GM18520 (cell line): ENCODE results near the gene C5AR2.
"Not testable (repeated sequence)": the region's sequence is repeated elsewhere in the genome, so short reads cannot be mapped to it uniquely, and the experiment has no call there.

Experiments
- ATAC-seq: cut with Tn5 transposase; IDR thresholded peaks from one replicate; pipeline ENCODE4 v1.9.1; 2021; ENCODE audit not compliant: unreplicated experiment

The C5AR2 gene

DNA sequence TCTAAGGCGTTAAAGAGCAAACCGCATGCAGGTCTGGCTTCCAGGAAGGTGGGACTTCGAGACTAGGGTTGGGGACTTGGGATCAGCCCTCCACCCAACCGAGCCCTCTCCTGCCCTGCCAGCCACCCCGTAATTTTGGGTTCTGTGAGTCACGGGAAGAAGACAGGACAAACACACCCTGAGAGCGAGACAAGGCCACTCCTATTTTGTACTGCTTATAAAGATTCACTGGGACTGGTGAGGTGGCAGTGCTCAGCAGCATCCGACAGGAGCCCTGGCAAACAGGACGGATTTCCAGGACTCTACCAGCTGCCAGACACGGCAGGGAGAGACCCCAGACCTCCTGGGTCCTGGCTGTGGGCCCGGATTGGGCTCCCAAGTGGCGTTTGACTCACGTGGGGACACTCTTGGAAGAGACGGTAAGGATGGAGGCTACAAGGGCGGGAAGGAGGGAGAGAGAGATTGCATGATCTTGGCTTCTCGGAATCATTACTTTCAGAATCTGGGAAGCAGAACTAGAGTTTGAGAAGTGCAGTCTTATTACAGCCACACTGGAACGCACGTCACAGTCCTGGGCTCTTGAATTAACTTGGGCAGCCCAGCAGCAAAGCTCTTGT lies at the start of gene C5AR2:
Gene C5AR2, plus strand, starts transcription at position 245 of the 617 bp plus-strand sequence. CDS start 8,625 bp downstream, outside the sequence.
- no peak for ATAC-seq

GRCh38 chr19:47283405-47284059 lies 48.4 kb upstream of the C5AR2 start:
- ATAC-seq = no peak

DNA sequence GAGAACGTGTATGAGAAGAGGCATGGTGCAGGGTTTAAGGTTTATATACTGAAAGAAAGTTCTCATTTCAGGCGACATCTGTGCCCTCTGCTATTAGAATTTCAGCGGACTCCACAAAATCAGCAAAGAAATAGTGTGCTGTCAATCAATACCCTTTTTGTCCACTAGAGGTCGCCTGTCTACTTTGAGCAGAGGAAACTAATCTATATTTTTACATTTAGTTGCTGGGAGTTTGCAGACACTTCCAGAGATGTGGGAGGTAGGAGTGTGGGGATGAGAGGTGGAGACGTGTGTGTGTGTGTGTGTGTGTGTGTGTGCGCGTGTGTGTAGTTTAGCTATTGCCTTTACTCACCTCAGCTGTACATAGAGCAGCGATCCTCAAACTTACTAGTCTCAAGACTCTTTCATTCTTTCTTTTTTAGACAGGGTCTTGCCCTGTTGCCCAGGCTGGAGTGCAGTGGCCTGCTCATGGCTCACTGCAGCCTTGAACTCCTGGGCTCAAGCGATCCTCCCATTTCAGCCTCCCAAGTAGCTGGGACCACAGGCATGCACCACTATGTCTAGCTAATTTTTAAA lies 47.6 kb upstream of the C5AR2 start:
- no peak for ATAC-seq

DNA sequence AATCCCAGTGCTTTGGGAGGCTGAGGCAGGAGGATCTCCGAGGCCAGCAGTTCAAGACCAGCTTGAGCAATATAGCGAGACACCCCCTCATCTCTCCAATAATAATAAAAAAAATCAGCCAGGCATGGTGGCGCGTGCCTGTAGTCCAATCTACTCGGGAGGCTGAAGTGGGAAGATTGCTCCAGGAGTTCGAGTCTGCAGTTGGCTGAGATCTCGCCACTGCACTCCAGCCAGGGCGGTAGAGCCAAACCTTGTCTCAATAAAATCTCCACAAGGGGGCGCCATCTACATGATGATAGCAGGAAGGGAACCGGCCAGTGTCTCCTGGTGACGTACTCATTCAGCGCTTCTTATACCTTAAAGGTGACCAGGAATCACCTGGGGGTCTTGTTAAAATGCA lies 35.9 kb upstream of the C5AR2 start:
- no peak for ATAC-seq

DNA sequence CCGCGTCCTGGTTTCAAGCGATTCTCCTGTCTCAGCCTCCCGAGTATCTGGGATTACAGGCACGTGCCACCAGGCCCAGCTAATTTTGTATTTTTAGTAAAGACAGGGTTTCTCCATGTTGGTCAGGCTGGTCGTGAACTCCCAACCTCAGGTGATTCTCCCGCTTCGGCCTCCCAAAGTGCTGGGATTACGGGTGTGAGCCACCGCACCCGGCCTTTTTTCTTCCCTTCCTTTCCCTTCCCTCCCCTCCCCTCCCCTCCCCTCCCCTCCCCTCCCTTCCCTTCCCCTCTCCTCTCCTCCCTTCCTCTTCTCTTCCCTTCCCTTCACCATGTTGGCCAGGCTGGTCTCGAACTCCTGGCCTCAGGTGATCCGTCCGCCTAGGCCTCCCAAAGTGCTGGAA lies 31.1 kb upstream of the C5AR2 start:
- not testable (repeated sequence) for ATAC-seq

GRCh38 chr19:47302249-47302648 lies 29.7 kb upstream of the C5AR2 start:
- ATAC-seq = no peak

- ATAC-seq = no peak
Observed at GRCh38 chr19:47303966-47304365, 28.0 kb upstream of the C5AR2 start.

DNA sequence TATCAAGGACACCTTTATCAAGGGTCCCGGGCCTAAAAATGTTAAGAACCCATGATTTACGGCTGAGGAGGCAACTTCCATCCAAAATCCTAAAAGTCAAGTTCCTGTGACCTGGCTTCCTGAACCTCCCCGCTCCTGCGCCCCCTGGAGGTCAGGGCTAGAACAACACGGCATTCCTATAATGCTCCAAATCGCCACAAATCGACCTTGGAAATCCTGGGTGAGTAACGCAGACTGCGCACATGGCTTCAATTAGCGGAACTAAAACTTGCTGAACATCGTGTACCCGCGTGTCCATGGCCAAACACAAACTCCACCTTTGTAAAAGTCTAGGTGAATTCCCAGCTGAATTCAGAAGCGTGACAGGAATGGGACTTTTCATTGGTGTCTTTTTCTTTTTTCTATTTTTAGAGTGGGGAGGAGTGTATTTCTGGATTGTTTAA lies 26.6 kb upstream of the C5AR2 start:
- no peak for ATAC-seq

GRCh38 chr19:47306303-47306702 lies 25.7 kb upstream of the C5AR2 start:
- no peak for ATAC-seq

GRCh38 chr19:47309038-47309437 lies 22.9 kb upstream of the C5AR2 start:
- ATAC-seq = no peak

GRCh38 chr19:47309608-47310007 lies 22.4 kb upstream of the C5AR2 start, which contains the start of gene C5AR1:
Gene C5AR1 (plus strand): TSS chr19:47309861. CDS start chr19:47309896, 35 bp downstream.
- no peak for ATAC-seq

DNA sequence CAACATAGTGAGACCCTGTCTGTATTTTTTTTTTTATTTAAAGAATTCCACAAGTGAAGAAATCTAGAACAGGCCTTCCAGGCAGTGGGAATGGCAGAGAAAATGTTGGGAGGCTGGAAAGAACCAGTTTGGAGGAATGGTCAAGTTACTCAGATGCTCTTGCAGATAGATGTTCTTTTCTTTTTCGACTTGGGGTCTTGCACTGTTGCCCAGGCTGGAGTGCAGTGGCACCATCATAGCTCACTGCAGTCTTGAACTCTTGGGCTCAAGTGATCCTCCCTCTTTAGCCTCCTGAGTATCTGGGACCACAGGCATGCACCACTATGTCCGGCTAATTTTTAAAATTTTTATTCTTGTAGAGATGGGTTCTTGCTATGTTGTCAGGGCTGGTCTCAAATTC lies 21.7 kb upstream of the C5AR2 start:
- no peak for ATAC-seq

- ATAC-seq = no peak
Observed at GRCh38 chr19:47310819-47311218, 21.2 kb upstream of the C5AR2 start.

GRCh38 chr19:47312366-47313006 lies 19.5 kb upstream of the C5AR2 start:
- no peak for ATAC-seq

DNA sequence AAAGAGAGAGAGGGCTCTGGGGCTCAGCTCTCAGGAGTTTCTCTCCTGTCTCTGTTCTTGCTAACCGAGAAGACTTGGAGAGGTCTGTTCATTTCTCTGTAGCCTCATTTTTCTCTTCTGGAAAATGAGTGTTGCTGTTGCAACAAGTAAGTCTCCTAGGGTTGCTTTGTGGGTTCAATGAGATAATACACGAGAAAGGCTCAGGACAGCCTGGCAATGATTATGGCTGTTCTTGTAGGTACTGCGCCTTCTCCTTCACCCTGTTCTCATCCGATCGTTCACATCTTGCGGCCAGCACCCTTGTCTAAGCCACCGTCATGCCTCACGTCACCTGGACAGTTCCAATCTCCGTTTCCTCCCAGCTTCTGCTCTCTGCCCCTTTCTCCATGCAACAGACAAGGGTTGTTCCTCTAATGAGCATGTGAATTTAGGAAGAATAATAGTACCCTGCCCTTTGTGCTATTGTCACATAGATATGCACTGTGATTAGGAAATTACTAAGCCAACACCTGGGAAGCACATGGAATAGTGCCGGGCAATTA lies 18.1 kb upstream of the C5AR2 start:
- no peak for ATAC-seq

DNA sequence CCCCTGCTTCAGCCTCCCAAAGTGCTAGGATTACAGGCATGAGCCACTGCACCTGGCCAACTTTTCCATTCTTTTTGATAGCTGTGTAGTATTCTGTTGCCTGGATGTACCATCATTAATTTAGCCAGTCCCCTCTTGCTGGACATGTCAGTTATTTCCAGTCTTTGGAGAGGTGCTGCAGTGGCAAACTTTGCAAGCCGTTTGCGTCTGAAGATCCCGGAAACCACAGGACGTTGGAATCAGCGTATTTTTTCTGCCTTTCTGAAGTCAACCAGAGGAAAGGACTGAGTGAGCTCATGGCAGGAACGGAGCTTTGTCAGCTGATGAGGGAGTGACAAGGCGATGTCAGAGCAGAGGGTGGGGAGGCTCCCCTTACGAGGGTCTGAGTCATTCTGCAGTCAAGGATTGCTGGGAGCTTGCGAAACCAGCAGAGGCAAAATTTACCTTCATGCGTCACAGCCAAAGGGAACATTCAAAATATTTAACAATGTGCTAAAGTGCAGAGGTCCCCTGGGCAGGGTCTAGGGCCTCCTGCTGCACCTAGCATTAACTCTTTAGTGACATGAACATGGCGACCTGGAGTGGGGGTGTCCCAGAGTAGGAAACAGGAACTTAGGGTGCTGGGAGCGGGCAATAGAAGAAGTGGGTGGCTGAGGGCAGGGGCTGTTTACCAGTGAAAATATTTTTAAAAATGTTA lies 16.7 kb upstream of the C5AR2 start:
- no peak for ATAC-seq

DNA sequence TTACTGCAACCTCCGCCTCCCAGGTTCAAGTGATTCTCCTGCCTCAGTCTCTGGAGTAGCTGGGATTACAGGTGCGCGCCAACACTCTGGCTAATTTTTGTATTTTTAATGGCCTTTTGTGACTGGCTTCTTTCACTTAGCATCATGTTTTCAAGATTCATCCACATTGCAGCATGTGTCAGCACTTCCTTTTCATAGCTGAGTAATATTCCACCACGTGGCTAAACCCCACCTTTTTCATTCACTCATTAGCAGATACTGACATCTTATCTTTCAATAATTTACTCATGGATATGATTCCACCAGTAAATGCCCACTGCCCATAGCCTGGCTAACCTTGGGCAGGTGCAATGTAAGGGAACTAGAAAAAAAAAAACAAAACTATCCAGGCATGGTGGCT lies 15.5 kb upstream of the C5AR2 start:
- ATAC-seq = no peak

- no peak for ATAC-seq
Observed at GRCh38 chr19:47319923-47320871, 11.8 kb upstream of the C5AR2 start.

DNA sequence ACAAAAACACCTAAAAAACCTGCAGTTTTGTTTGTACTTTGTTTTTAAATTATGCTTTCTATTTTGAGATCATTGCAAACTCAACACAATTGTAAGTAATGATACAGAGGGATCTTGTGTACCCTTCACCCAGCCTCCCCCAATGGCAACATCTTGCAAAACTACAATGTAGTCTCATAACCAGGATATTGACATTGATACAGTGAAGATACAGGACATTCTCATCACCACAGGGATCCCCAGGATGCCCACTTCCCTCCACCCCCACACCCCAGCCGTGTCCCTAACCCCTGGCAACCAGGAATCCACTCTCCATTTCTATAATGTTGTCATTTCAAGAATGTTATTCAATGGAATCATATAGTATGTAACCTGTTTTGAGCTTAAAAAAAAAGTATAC lies 10.3 kb upstream of the C5AR2 start:
- ATAC-seq = no peak

GRCh38 chr19:47322058-47322457 lies 9.9 kb upstream of the C5AR2 start:
- ATAC-seq = no peak
